GM18526 (cell line): ENCODE data around the gene HS3ST2.

Source experiments
- POLR2A ChIP-seq: IDR thresholded peaks from 3 replicates; pipeline ENCODE4 v1.6.1; 2011; ENCODE audit not compliant: insufficient read length; ENCODE audit errors: extremely low read depth

The HS3ST2 gene

DNA sequence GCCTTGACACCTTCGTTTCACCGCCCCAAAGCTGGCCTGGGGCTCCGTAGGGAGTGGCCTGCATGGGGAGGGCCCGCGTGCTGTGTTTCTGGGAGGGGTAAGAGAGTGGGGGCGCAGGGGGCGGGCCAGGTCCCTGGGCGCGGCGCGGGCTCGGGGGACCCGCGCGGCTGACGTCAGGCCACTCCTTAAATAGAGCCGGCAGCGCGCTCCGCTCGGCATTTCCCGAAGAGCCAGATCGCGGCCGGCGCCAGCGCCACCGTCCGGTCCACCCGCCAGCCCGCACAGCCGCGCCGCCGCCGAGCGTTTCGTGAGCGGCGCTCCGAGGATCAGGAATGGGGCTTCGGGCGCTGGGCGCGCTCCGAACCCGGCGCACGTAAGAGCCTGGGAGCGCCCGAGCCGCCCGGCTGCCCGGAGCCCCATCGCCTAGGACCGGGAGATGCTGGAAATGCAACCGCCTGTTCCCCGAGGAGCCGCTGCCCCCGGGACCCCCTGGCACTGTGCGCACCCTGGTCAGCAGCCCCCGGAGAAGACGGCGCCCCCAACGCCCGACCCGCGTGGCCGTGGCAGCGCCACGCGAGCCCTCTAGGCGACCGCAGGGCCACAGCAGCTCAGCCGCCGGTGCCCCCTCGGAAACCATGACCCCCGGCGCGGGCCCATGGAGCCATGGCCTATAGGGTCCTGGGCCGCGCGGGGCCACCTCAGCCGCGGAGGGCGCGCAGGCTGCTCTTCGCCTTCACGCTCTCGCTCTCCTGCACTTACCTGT is at the start of gene HS3ST2:
Gene HS3ST2 (plus strand): TSS at position 215 of the 763 bp plus-strand sequence. CDS start 449 bp downstream, at position 664.
- TF ChIP-seq POLR2A = no peak

DNA sequence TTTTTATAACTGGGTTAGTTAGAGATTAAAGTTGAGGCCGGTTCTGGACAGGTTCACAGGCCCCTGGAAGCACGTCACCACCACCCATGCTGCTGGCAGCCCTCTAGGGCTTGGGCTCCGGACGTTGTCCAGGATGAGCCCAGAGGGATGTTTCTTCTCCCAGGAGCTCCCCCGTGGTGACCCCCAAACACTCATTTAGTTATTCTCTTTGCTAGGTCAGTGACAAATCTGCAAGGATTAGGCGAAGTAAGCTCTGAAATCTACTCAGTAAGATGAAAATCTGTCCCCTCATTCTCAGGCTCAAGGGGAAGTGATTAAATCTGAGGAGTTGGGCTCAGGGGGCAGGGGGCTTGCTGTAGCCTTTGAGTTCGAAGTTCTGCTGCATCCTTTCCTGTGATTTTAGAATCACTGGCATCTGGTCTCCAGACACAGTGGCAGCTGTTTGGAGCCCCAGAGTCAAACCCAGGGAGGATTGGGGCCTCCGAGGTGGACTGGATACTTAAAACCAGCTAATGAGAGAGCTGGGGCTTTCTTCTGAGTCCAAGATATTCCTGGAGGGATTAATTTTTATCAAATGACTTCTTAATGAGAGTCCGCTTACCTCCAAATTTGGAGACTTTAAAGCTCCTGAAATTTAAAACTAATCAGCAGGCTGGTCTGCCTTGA is 49.2 kb upstream of the HS3ST2 start:
- TF ChIP-seq POLR2A = no peak

DNA sequence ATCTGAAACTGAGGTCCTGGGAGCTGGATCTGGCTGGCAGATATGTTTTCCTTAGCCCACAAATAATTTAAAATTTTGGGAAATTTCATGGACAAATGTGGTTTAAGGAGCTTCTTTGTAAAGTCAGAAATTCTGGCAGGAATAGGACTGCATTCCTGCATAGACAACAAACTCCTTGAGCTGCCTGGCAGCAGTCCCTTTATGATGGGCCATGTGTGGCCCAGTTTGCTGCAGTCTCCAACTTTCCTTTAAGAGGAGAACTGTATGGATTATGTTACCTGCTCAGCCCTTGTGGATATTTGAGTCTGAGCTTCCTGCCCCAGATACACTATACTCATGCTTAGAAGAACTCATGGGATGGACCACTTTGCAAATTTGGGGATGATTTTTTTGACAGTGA is 48.5 kb upstream of the HS3ST2 start:
- no peak for TF ChIP-seq POLR2A

DNA sequence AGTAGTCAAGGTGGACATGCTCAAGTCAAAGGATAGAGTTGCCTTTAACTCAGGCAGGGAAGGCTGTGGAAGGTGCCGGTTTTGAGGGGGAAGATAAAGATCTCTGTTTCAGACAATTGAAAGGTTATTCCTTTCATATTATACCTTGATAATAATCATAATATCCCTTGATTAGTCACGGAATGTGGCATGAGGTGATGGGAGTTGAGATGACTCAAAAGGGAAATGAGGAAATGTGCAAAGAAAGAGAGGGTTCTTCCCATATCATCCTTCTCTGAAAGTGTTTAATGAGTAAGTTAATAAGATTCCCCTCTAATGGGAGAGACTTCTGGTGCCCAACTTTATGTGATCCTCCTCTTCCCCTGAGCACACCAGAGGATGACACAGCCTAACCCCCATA is 43.1 kb upstream of the HS3ST2 start:
- TF ChIP-seq POLR2A = no peak

DNA sequence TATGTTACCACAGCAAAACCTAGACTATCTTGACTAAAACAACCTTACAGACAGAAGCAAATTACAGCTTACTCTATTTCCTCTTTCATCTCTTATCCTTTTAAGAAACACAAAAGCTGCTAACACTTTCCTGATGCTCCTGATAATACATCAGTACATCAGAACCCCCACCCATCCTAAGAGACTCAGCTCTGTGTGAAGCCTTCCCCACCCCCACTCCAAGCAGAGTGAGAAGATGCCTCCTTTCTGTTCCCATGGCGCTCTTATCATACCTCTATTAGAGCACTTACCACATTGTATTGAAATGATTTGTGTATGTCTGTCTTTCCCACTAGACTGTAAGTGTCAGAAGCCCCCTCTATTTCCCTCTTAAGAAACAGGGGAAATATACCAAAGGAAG is 42.4 kb upstream of the HS3ST2 start:
- TF ChIP-seq POLR2A = no peak

DNA sequence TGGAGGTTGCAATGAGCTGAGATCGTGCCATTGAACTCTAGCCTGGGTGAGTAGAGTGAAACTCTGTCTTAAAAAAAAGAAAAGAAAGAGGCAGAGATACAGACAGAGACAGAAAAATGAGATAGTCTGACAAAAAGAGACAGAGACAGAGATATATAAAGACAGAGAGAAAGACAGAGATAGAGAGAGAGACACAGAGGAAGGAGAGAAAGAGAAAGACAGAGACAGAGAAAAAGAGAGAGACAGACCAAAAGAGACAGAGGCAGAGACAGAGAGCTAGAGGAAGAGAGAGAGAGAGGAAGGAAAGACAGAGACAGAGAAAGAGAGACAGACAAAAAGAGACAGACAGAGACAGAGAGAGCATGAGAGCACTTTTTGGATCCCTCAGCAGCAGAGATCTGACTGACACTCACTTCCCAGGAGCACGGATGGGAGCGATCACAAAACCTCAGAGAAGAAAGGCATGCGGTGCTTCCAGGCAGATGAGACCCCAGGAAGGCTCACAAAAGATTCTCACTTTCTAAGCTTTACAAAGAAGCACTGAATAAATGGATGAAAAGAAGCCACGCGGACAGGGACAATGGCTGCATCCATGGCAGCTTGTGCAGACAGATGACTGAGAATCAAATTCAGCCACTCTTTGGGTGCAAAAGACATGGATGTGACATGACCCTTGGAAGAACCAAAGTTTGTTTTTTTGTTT is 38.6 kb upstream of the HS3ST2 start:
- TF ChIP-seq POLR2A = no peak

DNA sequence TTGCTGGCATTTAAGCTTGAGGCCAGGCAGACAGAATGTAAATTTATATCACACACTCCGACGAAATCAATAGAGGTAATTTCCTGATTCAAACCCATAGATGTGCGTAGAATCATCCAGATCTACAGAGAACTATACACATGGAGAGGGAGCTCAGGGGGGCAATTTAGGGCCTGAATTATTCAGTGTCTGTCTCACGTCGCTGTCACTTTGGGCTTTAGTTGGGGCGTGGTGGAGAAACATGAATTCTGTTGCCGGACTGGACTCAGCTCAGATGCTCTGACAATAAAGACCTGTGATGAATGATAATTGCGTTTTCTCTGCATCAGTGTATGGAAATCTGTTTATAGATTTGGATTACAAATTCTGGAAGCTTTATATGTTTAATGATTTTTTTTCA is 32.5 kb upstream of the HS3ST2 start:
- TF ChIP-seq POLR2A = no peak

DNA sequence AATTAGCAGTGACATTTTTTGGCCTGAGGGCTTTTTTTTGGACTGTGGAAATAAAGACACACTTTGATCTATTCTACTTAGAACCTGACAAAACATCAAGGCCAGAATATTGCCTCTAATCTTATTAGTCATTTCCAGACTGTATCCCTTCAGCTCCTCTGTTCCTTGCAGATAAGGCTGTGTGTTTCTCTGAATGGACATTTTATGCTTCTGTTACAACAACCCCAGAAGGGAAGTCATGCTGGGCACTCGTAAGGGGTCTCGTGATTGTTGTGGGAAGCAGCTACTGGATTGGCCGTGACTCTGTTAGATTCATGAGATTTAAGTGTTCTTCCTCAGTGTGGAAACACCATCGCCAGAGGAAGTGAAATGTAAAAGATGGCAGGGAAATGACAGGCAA is 31.6 kb upstream of the HS3ST2 start:
- TF ChIP-seq POLR2A = no peak

DNA sequence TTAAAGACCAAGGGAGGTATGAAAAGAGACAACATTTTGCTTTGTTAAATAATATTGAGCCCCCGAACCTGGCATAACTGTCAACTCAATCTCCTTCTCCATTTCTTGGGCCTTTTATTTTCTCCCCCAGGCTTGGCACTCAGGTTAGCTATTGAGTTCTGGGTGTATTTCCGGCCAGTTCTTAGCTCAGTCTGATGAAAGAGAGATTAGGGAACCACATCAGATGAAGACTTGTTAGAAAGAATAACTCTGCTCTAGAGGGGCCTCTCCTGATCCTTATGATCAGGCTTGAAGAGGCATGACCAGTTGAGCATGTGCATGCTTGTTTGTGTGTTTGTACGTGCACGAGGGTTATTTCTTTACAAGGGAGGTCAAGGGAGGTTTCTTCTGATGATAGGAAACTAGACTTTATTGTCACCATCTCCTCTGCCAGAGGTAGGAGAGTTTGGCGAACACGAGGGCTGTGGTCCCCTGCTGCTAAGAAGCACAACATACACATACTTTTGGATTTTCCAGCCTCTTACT is 29.2 kb upstream of the HS3ST2 start:
- no peak for TF ChIP-seq POLR2A

DNA sequence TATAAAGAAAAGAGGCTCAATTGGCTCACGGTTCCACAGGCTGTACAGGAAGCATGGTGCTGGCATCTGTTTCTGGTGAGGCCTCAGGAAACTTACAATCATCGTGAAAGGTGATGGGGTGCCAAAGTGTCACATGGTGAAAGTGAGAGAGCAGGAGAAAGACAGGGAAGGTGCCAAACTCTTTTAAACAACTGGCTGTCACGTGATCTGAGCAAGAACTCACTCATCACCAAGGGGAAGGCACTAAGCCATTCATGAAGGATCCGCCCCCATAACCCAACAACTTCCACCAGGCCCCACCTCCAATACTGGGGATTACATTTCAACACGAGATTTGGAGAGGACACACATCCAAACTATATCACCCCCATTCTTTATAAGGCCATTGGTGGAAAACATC is 28.4 kb upstream of the HS3ST2 start:
- TF ChIP-seq POLR2A = no peak

DNA sequence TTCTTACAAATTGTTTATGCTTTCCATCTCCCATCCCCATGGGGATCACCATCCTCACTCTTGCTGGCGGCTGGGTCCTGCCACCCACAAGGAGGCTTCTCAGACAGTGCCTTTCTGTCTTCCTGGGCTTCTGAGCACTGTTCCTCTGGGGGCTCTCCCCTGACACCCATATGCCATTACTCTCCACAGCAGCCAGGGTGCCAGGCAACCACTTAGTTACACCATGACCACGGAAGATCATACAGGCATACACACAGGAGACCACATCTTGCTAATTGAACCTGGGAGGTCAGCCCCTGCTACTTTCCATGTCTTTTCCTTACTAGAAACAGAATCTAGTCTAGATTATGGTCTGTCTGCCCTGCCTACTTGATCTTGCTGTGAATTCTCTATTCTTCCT is 27.7 kb upstream of the HS3ST2 start:
- TF ChIP-seq POLR2A = no peak

DNA sequence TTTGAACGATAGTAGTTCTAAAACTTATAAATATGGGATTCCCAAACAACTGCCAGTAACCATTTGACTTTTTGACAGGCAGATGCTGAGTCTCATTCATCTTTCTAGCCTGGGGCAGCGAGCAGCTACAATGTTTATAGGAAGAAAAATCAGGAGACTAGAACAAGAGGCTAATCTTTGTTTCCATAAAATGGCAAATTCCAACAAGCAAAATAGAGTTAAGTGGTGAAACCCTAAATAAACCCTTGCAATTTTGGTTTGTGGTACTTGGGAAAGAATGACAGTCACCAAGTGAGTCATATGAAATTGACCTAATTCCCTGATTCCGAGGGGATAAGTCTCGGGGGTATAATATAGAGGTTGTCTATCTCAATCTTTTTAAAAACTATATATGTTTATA is 27.3 kb upstream of the HS3ST2 start:
- TF ChIP-seq POLR2A = no peak

DNA sequence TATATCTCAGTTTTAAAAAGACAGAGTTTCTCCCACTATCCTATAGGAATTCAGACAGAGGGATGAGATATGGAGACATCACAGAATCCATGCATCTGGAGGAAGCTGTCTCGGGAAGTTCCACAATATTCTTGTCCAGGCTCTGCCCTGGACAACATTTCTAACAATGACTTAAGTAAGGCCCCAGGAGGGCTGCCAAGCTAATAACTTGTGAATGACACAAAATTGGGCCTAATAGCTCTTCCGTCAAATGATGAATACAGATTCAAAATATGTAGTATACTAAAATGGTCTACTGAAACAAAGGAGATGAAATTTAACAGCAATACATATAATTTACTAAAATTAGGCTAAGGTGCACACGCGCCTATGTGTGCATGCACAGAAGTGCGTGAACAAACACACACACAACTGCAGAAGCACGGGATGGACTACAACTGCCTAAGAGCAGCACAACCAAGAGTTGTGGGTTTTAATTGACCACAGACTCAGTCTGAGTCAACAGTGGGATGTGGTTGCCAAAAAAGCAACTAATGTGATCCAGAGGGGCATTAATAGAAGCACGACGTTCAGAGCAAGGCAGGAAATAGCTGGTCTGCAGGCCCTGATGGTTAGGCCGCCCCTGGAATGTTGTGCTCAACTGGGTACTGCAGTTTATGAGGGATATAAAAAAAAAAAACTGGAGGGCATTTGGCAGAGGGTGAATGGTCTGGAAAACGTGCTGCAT is 26.3 kb upstream of the HS3ST2 start:
- no peak for TF ChIP-seq POLR2A

DNA sequence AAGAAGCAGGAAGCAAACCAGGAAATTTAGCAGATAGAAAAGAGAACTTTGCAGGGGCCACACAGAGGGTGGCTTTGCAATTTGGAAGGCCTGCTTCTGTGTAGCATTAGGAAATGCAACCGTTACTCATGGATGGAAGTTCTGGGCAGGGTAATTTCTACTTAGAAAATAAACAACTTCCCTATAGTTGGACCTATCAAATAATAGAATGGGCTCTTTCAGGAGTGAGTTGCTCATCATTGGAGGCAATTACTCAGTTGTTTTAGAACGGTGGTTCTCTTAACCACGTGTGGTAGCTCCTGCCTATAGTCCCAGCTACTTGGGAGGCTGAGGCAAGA is 25.8 kb upstream of the HS3ST2 start:
- TF ChIP-seq POLR2A = no peak

DNA sequence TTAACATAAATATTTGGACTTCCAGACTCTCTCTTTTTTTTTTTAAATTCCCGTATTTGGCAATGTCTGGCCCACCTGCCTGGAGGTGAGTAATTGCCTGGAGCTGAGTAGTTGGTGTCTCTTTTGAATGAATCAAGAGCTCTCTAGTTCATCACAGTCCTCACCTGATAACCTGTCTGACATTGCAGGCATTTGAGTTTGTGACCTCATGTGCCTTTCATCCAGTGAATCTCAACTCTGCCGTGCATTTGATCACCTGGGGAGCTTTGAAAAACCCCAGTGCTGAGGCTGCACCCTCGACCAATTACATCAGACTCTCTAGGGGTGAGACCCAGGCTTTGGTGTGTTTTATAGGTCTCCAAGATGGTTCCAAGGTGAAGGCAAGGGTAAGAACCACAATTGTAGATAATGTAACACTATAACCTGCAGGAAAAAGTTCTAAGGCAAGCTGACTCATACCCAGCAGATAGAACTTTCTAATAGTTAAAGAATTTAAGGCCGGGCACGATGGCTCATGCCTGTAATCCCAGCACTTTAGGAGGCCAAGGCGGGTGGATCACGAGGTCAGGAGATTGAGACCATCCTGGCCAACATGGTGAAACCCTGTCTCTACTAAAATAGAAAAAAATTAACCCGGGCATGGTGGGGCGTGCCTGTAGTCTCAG is 24.5 kb upstream of the HS3ST2 start:
- TF ChIP-seq POLR2A = no peak
